Measurements from ENCODE around the gene TENM3.

TENM3 gene

GRCh38 chr4:182213004-182213403 lies 30.2 kb upstream of the TENM3 start:
- Mint-ChIP-seq H3K27ac (peak overlapping the region; percentile 89), H3K36me3 (ENCODE audit: low read depth) (no peaks in the 10 kb centered on the region), H3K4me3 (no peak overlapping the region), H3K4me1 (peaks cover 62% of the 10 kb centered on the region), H3K9me3 (no peaks in the 10 kb centered on the region), H3K27me3 (ENCODE audit: low read depth, poor library complexity) (peaks cover 3% of the 10 kb centered on the region)
- no peak for TF ChIP-seq CTCF (IDR thresholded peaks at IDR 0.05)
- DNase-seq = no peak

- Mint-ChIP-seq H3K36me3 (ENCODE audit: low read depth) (peaks cover 3% of the 10 kb centered on the region), H3K27ac (peak overlapping the region; percentile 91), H3K9me3 (no peaks in the 10 kb centered on the region), H3K27me3 (ENCODE audit: low read depth, poor library complexity) (no peaks in the 10 kb centered on the region), H3K4me1 (peaks cover 49% of the 10 kb centered on the region), H3K4me3 (no peak overlapping the region)
- TF ChIP-seq CTCF (IDR thresholded peaks at IDR 0.05) = no peak
- DNase-seq = no peak
Measured at GRCh38 chr4:182215148-182215547, 28.1 kb upstream of the TENM3 start.

- DNase-seq = no peak
- Mint-ChIP-seq H3K27me3 (ENCODE audit: low read depth, poor library complexity) (no peaks in the 10 kb centered on the region), H3K4me1 (peaks cover 40% of the 10 kb centered on the region), H3K27ac (peak overlapping the region; percentile 83), H3K4me3 (no peak overlapping the region), H3K36me3 (ENCODE audit: low read depth) (peaks cover 3% of the 10 kb centered on the region), H3K9me3 (no peaks in the 10 kb centered on the region)
- TF ChIP-seq CTCF (IDR thresholded peaks at IDR 0.05) = no peak
Measured at GRCh38 chr4:182216005-182216404, 27.2 kb upstream of the TENM3 start.

- TF ChIP-seq CTCF (IDR thresholded peaks at IDR 0.05) = no peak
- H3K27me3 Mint-ChIP-seq (ENCODE audit: low read depth, poor library complexity) = no peaks in the 10 kb centered on the region
- DNase-seq = no peak
- no peak overlapping the region for H3K4me3 Mint-ChIP-seq
- peaks cover 3% of the 10 kb centered on the region for H3K36me3 Mint-ChIP-seq (ENCODE audit: low read depth)
- H3K4me1 Mint-ChIP-seq = peaks cover 18% of the 10 kb centered on the region
- H3K9me3 Mint-ChIP-seq = no peaks in the 10 kb centered on the region
- H3K27ac Mint-ChIP-seq = no peak overlapping the region
Measured at GRCh38 chr4:182219411-182220056, 23.7 kb upstream of the TENM3 start.

GRCh38 chr4:182221987-182222386 lies 21.2 kb upstream of the TENM3 start:
- no peak overlapping the region for H3K27ac Mint-ChIP-seq
- H3K27me3 Mint-ChIP-seq (ENCODE audit: low read depth, poor library complexity) = peaks cover 6% of the 10 kb centered on the region
- no peak overlapping the region for H3K4me3 Mint-ChIP-seq
- DNase-seq = no peak
- peaks cover 3% of the 10 kb centered on the region for H3K36me3 Mint-ChIP-seq (ENCODE audit: low read depth)
- no peak for TF ChIP-seq CTCF (IDR thresholded peaks at IDR 0.05)
- no peaks in the 10 kb centered on the region for H3K4me1 Mint-ChIP-seq
- H3K9me3 Mint-ChIP-seq = no peaks in the 10 kb centered on the region

GRCh38 chr4:182222766-182223165 lies 20.4 kb upstream of the TENM3 start:
- Mint-ChIP-seq H3K4me3 (no peak overlapping the region), H3K36me3 (ENCODE audit: low read depth) (peaks cover 3% of the 10 kb centered on the region), H3K9me3 (no peaks in the 10 kb centered on the region), H3K4me1 (no peaks in the 10 kb centered on the region), H3K27ac (no peak overlapping the region), H3K27me3 (ENCODE audit: low read depth, poor library complexity) (peaks cover 6% of the 10 kb centered on the region)
- no peak for DNase-seq
- TF ChIP-seq CTCF (IDR thresholded peaks at IDR 0.05) = no peak
